Liver (tissue), 3 donors: Measurements from ENCODE around the gene LRRC4.

ENCODE experiments used
- ATF3 ChIP-seq: IDR thresholded peaks from 2 replicates; pipeline ENCODE4 v1.6.1; 2016; ENCODE audit warnings: antibody characterized with exemption
- EGR1 ChIP-seq, 2 donors: IDR thresholded peaks; 2 replicates each; pipeline ENCODE4 v1.6.1; 2016 to 2018; ENCODE audit warnings: antibody characterized with exemption in 2 of 2, low read depth in 2 of 2
- FOXA1 ChIP-seq: IDR thresholded peaks from 2 replicates; pipeline ENCODE4 v1.6.1; 2016; ENCODE audit warnings: antibody characterized with exemption
- GABPA ChIP-seq, 2 donors: IDR thresholded peaks in 1 of 2; conservative IDR thresholded peaks in 1 of 2; 2 replicates each; pipeline ENCODE4 v1.6.1; 2016; ENCODE audit warnings: antibody characterized with exemption in 2 of 2, mild to moderate bottlenecking in 1 of 2, moderate library complexity in 1 of 2
- HNF4A ChIP-seq, 2 donors: conservative IDR thresholded peaks; 2 replicates each; pipeline ENCODE4 v1.6.1; 2016; ENCODE audit warnings: antibody characterized with exemption in 2 of 2, mild to moderate bottlenecking in 2 of 2
- JUND ChIP-seq, 2 donors: IDR thresholded peaks; 2 replicates each; pipeline ENCODE4 v1.6.1; 2016; ENCODE audit warnings: antibody characterized with exemption in 2 of 2
- RAD21 ChIP-seq, 2 donors: IDR thresholded peaks; 2 replicates each; pipeline ENCODE4 v1.6.1; 2016; ENCODE audit warnings: antibody characterized with exemption in 2 of 2, mild to moderate bottlenecking in 2 of 2
- SP1 ChIP-seq: IDR thresholded peaks from 2 replicates; pipeline ENCODE4 v1.6.1; 2018; ENCODE audit warnings: antibody characterized with exemption, mild to moderate bottlenecking
- TAF1 ChIP-seq: conservative IDR thresholded peaks from 2 replicates; pipeline ENCODE4 v1.6.1; 2016; ENCODE audit warnings: antibody characterized with exemption, mild to moderate bottlenecking
- YY1 ChIP-seq: IDR thresholded peaks from 2 replicates; pipeline ENCODE4 v1.6.1; 2016; ENCODE audit warnings: antibody characterized with exemption, mild to moderate bottlenecking
- TF ChIP-seq, protein P1 (sequence below): fragments of 150-350 bp; IDR thresholded peaks from 2 replicates; pipeline ENCODE4 v1.5.1; 2017; ENCODE audit warnings: improper control_type of control experiment, low read depth, low read length; ENCODE audit not compliant: missing input control
- TF ChIP-seq, protein P2 (sequence below): IDR thresholded peaks from 2 replicates; pipeline ENCODE4 v1.6.1; 2016; ENCODE audit warnings: antibody characterized with exemption
- donor health status: healthy.
- donor health status: healthy.

DNA sequence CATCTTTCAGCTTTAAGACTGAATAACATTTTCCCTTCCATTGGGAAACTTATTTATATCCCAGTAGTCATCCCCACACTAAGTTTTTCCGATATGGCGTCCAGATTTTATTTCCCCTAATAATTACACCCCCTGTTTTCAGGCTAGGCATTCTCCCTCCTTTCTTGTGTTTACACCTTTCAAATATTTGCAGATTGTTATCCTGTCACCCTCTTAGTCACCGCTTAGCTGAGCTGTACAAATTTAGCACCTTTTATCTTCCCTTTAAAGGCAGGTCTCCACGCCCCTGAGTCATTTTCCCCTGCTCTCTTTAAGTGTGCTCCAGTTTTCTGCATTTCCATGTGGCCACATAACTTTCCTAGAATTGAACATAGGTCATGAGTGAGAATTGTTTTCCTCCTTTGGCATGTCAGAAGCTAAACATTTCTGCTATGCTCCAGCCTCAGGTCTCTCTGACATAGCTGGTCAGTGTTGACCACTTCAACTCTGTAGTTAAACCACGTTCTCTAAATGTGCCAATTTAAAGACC lies 47.4 kb downstream of the LRRC4 start:
- TF ChIP-seq, protein P1, sequence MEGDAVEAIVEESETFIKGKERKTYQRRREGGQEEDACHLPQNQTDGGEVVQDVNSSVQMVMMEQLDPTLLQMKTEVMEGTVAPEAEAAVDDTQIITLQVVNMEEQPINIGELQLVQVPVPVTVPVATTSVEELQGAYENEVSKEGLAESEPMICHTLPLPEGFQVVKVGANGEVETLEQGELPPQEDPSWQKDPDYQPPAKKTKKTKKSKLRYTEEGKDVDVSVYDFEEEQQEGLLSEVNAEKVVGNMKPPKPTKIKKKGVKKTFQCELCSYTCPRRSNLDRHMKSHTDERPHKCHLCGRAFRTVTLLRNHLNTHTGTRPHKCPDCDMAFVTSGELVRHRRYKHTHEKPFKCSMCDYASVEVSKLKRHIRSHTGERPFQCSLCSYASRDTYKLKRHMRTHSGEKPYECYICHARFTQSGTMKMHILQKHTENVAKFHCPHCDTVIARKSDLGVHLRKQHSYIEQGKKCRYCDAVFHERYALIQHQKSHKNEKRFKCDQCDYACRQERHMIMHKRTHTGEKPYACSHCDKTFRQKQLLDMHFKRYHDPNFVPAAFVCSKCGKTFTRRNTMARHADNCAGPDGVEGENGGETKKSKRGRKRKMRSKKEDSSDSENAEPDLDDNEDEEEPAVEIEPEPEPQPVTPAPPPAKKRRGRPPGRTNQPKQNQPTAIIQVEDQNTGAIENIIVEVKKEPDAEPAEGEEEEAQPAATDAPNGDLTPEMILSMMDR = no peak
- TF ChIP-seq JUND (IDR thresholded peaks at IDR 0.05) (no peak), YY1 (no peak), SP1 (no peak), RAD21 (IDR thresholded peaks at IDR 0.05) (no peak), EGR1 (IDR thresholded peaks at IDR 0.05; ENCODE audit: low read depth in 2 of 2) (no peak), ATF3 (no peak), TAF1 (no peak), HNF4A (conservative IDR thresholded peaks at IDR 0.05) (no peak), GABPA (IDR thresholded peaks at IDR 0.05 in 1 of 2, conservative IDR thresholded peaks at IDR 0.05 in 1 of 2) (no peak), FOXA1 (no peak)
- TF ChIP-seq, protein P2, sequence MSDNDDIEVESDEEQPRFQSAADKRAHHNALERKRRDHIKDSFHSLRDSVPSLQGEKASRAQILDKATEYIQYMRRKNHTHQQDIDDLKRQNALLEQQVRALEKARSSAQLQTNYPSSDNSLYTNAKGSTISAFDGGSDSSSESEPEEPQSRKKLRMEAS = no peak
